K562 (cell line): ENCODE measurements around the gene PLAGL1.
A peak's percentile ranks its signal among the peaks of the same experiment; 100 is the strongest.

Source experiments
- KAT8 ChIP-seq: fragments of 450-650 bp; IDR thresholded peaks from 2 replicates; pipeline ENCODE4 v1.6.1; 2016; ENCODE audit warnings: low read depth, mild to moderate bottlenecking
- NFYB ChIP-seq: IDR thresholded peaks from 2 replicates; pipeline ENCODE4 v1.6.1; 2011; ENCODE audit warnings: mild to moderate bottlenecking, moderate library complexity; ENCODE audit not compliant: insufficient read length; ENCODE audit errors: extremely low read depth
- SMC3 ChIP-seq: conservative IDR thresholded peaks from 2 replicates; pipeline ENCODE4 v1.6.1; 2011; ENCODE audit warnings: low read depth, low read length, improper control_type of control experiment; ENCODE audit not compliant: insufficient read depth
- TEAD4 ChIP-seq, 2 experiments: sonication (generic) in 1 of 2; formaldehyde crosslinking in 1 of 2; IDR thresholded peaks; 2 replicates each; pipeline versions ENCODE4 v1.6.1 to v1.8.0; 2012 to 2022; ENCODE audit warnings: borderline replicate concordance in 1 of 2, inconsistent platforms in 1 of 2, low read length in 1 of 2, mild to moderate bottlenecking in 1 of 2, missing genetic modification reagents in 1 of 2
- U2AF1 ChIP-seq: fragments of 200-400 bp; formaldehyde crosslinking; optimal IDR thresholded peaks from 2 replicates; pipeline ENCODE3; 2017; ENCODE audit warnings: mild to moderate bottlenecking, low read depth, low read length, moderate library complexity
- ZNF253 ChIP-seq: fragments of 250-450 bp; sonication (Bioruptor Pico); conservative IDR thresholded peaks from 2 replicates; pipeline ENCODE4 v1.6.1; 2021; ENCODE audit warnings: mild to moderate bottlenecking
- TF ChIP-seq, protein P1 (sequence below): sonication (generic); IDR thresholded peaks from 2 replicates; pipeline ENCODE4 v1.6.1; 2016
- TF ChIP-seq, protein P2 (sequence below), 3 experiments: IDR thresholded peaks in 2 of 3; conservative IDR thresholded peaks in 1 of 3; 2 replicates each; pipeline ENCODE4 v1.5.1; 2011 to 2012; ENCODE audit warnings: low read length in 3 of 3, mild to moderate bottlenecking in 3 of 3, control low read depth in 2 of 3, improper control_type of control experiment in 1 of 3, inconsistent platforms in 1 of 3, low read depth in 1 of 3, mixed read lengths in 1 of 3, moderate library complexity in 1 of 3; ENCODE audit not compliant: insufficient read depth in 2 of 3
- TF ChIP-seq, protein P3 (sequence below): fragments of 450-650 bp; formaldehyde crosslinking; IDR thresholded peaks from 2 replicates; pipeline ENCODE4 v1.4.0; 2022; ENCODE audit warnings: missing genetic modification characterization
- TF ChIP-seq, protein P4 (sequence below): sonication (generic); formaldehyde crosslinking; IDR thresholded peaks from 2 replicates; pipeline ENCODE4 v1.9.0; 2022; ENCODE audit warnings: mild to moderate bottlenecking, missing genetic modification reagents

DNA sequence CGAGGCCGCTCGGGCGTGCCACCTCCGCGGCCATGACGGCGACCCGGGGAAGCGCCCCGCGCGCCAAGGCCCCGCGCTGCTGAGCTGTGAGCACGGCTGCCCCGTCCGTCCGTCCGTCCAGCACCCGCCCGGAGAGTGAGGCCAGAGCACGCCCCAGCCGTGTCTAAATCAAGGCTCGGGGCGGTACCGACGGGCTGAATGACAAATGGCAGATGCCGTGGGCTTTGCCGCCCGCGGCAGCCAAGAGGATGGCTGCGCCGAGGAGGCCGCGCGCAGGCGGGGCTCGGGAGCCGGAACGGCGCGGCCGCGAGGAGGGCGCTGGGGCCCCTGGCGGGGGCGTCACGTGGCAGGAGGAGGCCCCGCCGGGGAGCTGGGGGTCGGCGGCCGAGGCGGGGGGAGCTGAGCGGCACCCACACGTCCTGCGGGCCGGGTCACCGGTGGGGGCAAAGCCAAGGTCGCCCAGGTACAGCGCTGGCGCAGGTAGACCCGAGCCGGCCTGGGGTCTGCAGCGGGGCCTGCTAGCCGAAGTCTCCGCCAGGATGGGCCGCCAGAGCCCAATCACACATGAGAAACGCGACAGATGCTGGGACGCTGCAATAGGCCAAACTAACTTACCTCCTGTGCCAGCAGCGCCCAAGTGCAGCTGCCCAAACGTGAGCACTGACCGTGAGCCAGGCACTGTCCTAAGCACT lies at the start of gene PLAGL1:
- TF ChIP-seq, protein P1, sequence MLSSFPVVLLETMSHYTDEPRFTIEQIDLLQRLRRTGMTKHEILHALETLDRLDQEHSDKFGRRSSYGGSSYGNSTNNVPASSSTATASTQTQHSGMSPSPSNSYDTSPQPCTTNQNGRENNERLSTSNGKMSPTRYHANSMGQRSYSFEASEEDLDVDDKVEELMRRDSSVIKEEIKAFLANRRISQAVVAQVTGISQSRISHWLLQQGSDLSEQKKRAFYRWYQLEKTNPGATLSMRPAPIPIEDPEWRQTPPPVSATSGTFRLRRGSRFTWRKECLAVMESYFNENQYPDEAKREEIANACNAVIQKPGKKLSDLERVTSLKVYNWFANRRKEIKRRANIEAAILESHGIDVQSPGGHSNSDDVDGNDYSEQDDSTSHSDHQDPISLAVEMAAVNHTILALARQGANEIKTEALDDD, result no peak
- no peak for TF ChIP-seq ZNF253 (CRISPR knock-in tag)
- TF ChIP-seq, protein P2, sequence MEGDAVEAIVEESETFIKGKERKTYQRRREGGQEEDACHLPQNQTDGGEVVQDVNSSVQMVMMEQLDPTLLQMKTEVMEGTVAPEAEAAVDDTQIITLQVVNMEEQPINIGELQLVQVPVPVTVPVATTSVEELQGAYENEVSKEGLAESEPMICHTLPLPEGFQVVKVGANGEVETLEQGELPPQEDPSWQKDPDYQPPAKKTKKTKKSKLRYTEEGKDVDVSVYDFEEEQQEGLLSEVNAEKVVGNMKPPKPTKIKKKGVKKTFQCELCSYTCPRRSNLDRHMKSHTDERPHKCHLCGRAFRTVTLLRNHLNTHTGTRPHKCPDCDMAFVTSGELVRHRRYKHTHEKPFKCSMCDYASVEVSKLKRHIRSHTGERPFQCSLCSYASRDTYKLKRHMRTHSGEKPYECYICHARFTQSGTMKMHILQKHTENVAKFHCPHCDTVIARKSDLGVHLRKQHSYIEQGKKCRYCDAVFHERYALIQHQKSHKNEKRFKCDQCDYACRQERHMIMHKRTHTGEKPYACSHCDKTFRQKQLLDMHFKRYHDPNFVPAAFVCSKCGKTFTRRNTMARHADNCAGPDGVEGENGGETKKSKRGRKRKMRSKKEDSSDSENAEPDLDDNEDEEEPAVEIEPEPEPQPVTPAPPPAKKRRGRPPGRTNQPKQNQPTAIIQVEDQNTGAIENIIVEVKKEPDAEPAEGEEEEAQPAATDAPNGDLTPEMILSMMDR (IDR thresholded peaks at IDR 0.05 in 2 of 3, conservative IDR thresholded peaks at IDR 0.05 in 1 of 3; ENCODE audit: insufficient read depth in 2 of 3, low read depth in 1 of 3, low read length in 3 of 3), result no peak
- TF ChIP-seq TEAD4 (IDR thresholded peaks at IDR 0.05; ENCODE audit: low read length), result no peak
- no peak for TF ChIP-seq TEAD4 (CRISPR knock-in tag; IDR thresholded peaks at IDR 0.05; ENCODE audit: borderline replicate concordance)
- TF ChIP-seq KAT8, result no peak
- TF ChIP-seq, protein P3, sequence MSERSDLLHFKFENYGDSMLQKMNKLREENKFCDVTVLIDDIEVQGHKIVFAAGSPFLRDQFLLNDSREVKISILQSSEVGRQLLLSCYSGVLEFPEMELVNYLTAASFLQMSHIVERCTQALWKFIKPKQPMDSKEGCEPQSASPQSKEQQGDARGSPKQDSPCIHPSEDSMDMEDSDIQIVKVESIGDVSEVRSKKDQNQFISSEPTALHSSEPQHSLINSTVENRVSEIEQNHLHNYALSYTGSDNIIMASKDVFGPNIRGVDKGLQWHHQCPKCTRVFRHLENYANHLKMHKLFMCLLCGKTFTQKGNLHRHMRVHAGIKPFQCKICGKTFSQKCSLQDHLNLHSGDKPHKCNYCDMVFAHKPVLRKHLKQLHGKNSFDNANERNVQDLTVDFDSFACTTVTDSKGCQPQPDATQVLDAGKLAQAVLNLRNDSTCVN (CRISPR knock-in tag), result no peak
- TF ChIP-seq U2AF1, result no peak
- TF ChIP-seq, protein P4, sequence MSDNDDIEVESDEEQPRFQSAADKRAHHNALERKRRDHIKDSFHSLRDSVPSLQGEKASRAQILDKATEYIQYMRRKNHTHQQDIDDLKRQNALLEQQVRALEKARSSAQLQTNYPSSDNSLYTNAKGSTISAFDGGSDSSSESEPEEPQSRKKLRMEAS (CRISPR knock-in tag), result 0 out of 2 replicates have a peak, but pooled peaks have one; percentile 28
- no peak for TF ChIP-seq SMC3
- no peak for TF ChIP-seq NFYB
